HG02870 (cell line): ENCODE results near the gene NHLH2.

Experiments used
- ATAC-seq: cut with Tn5 transposase; IDR thresholded peaks from one replicate; pipeline ENCODE4 v1.9.1; 2021; ENCODE audit warnings: mild to moderate bottlenecking, moderate library complexity; ENCODE audit not compliant: unreplicated experiment

NHLH2 gene

DNA sequence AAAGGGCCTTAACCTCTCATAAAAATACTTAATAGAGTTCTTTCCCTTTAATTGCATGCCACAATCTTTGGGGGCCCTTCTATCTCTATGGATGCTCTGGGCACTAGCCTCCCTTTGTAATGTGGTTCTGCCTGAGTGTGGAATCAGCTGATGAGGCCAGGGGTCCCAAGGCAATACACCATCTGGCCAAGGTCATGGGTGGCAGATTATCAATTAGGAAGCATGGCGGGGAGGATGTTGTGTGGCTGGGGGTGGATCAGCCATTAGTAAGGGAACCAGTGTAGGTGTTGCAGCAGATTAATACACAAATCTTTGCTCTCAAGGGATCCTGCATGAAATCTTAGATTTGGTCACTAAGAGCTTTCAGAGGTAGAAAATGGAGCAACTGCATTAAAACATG, 35.3 kb downstream of the NHLH2 start:
- no peak for ATAC-seq

DNA sequence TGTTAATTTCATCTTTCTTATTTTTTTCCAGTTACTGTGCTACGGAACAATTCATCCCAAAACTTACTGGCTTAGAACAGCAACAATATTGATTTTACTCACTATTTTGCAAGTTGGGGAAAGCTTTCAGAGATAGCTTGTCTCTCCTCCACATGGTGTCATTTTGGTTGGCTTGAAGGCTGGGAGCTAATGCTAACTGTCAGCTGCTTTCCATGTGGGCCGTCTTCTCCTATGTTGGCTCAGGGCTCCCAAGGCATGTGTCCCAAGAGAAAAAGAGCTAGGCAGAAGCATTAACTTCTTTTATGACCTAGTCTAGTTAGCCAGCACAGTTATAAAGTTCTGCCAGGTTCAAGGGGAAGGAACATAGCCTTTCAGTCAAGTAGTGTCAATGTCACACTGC, 38.5 kb downstream of the NHLH2 start:
- no peak for ATAC-seq

DNA sequence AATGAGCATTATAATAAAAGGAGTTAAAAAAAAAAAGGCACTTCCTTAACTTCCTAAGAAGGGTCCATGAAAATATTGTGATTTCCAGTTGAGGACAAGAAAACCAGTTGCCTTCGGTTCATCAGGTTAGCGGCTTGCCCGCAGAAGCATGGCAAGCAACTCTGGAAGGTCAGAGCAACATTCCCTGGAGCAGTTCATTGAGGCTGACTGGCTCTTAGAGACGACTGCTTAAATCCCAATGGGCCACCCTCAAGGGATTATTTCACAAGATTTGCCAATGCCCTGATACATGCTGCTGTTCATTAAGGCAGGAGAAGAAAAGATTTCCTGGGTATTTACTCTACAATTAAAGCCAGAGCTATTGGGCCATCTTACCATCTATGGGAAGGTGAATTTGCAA, 43.4 kb downstream of the NHLH2 start:
- ATAC-seq: no peak

DNA sequence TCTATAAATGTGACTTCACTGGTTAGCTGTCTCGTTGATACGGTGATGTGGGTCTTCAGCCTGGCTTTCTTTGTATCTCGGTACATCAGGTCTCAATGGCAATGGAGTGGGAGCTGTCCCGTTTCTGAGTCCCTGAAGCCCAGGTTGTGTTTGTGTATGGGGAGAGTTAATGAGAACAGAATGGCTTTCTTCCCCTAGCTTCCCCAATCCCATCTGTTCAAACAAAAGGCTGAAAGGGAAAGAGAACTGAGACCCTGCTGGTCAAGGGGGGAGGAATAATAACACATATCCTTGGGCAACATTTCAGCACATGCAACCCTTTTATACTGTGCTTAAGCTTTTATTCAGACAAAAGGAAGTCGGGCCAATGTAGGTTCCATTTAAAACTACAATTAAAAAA, 44.0 kb downstream of the NHLH2 start:
- ATAC-seq: no peak

DNA sequence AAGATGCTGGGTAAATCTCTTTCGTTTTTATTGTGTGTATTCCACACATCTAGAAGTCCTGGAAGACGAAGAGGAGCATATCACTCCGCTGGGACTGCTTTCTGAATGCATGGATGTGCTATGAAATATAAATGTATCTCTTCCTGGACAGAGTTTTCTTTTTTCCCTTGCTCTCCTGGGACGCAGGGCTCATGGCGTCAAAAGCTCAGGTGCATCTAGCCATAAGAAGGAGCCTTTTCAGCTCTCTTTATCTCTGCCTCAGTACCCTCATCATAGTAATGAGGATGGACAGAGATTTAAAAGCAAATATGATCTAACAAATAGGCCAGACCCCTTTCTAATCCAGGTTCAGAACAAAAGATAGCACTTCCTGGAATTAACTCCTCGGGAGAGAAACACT, 44.9 kb downstream of the NHLH2 start:
- ATAC-seq: no peak

DNA sequence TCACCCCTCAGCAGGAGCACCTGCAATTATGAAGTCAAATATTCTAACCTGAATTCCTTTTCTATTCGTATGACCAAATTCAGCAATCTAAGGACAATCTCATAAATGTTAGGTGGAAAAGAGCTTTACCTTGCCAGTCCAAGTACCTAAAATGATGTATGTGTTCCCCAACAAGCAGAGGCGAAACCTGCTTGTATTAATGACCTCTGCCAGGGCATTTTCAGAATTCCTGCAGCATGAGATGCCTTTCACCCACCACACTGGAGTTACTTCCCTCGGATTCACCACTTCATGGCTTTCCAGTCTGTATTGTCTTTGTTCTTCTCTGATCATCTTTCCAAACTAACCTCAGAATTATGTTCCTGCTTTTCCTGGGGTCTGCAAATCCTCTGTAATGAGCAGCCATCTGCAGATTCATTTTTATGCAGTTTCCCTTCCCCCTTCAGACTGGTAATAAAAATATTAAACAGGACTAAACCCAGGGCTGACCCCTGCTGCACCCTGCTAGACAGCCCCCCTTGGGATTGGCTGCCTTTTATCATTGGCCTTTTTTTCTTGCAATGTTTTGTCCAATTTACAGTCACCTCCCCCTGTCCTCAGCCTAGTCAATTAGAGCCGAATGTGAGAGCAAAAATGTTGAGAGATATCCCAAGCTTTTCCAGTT, 45.8 kb downstream of the NHLH2 start:
- no peak for ATAC-seq

DNA sequence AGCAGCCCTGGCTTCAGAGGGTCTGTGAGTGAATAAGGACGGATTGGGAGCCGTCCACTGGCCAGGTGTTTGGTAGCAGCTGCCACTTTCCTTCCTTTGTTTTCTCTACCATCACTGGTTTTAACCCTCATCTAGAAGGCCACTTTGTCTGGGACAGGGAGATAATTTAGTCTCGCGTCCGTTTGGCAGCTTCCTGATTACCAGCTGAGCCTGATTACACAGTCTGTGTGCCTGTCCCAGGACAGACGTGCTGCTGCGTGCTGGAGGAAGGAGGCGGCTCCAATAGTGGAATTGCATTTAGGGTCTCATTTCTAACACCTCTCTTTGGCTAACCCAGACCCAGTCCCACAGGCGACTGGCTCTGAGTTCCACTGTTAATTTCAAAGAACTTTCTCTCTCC, 47.8 kb downstream of the NHLH2 start:
- no peak for ATAC-seq

DNA sequence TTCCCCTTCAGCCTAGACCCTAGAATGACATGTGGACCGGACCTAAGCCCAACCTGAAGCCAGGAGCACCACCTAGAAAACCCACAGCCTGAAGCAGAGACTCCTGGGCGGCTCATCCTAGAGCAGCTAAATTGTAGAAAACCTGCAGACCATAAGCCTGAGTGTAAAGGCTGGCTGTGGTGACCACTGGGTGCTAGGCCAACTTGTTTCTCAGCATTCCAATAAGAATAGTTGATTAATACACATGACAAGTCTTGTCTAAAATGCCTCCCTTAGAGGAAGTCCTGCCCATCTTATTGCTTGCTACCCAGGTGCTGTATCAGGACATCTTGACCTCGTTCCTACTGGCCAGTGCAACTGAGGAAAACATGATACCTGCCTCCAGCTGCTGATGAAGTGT, 49.1 kb downstream of the NHLH2 start:
- ATAC-seq: no peak

DNA sequence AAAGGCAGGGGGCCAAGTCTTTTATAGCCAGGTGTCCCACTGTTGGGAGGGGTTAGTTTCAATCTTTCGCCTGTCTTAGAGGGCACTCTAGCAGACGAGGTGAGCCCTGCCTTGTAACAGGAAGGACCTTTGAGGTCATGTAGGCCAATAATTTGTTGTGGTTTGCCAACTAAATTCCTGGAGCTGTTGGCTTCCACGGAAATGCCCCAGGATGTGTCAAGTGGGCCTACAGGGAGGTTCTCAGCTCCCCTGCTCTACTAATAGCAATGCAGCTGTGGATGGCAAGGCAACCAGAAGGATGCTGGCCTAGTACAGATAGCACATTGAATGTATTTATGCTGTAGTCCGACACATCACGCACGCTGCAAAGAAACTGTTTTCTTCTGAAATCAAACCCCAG, 50.1 kb downstream of the NHLH2 start:
- no peak for ATAC-seq

DNA sequence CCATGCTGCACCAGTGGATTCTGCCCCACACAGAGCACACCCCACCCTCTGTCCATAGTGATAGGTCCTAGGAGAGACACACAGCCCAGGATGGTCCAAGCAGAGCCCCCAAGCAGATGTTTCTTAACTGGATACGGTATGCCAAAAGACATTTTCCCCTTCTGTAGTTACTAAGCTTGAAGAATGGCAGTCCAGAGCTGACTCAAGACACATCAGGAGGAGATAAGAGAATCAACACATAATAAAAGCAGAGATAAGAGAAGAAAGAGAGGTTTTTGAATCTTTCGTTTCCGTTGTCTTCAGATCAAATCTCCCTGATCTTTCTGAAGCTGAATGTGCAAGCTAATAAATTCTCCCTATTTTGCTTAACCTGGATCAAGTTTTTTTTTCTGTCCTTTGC, 50.6 kb downstream of the NHLH2 start:
- ATAC-seq: no peak
